Measurements from ENCODE around the gene CDH2.

DNA sequence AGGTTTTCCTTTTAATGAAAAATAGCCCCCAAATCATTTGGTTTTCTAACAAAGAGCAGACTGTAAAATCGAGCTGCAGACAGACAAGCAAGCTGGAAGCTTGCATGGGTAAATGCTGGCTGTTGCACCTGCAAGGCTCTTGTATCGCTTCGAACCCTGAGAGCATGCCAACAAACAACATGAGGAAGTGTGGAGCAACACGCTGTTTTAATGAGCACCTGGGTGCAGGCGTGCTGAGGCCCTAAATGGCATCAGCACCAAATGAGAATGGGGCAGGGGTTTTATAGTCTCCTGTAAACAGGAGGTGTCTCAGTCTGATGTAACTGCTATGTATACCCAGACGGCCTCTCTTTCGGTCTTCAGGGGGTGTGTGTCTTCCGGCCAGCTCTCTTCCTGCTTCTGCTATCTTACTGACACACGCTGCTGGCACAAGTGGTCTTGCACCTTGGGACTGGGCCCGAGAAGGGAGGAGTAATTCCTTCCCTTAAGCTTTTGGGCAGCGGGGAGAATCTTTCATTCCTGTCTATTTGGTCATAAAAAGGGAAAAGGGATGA is 31.9 kb upstream of the CDH2 start:
- TF ChIP-seq POLR2AphosphoS5 (IDR thresholded peaks at IDR 0.05) (no peak), POLR2A (IDR thresholded peaks at IDR 0.05) (no peak)
- TF ChIP-seq, protein P1, sequence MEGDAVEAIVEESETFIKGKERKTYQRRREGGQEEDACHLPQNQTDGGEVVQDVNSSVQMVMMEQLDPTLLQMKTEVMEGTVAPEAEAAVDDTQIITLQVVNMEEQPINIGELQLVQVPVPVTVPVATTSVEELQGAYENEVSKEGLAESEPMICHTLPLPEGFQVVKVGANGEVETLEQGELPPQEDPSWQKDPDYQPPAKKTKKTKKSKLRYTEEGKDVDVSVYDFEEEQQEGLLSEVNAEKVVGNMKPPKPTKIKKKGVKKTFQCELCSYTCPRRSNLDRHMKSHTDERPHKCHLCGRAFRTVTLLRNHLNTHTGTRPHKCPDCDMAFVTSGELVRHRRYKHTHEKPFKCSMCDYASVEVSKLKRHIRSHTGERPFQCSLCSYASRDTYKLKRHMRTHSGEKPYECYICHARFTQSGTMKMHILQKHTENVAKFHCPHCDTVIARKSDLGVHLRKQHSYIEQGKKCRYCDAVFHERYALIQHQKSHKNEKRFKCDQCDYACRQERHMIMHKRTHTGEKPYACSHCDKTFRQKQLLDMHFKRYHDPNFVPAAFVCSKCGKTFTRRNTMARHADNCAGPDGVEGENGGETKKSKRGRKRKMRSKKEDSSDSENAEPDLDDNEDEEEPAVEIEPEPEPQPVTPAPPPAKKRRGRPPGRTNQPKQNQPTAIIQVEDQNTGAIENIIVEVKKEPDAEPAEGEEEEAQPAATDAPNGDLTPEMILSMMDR (IDR thresholded peaks at IDR 0.05): no peak

All from prostate gland (tissue), 2 donors.